Left ventricle myocardium inferior (tissue), 1 donor: ENCODE data around the gene KBTBD4. TPM values are rescaled to one million over a fixed set of nuclear protein-coding genes. Genes with fewer than 3 reads are reported as not detected.

Experiments used
- DNase-seq: peaks from one replicate; pipeline ENCODE4 v3.0.0-alpha.2; 2020
- H3K27ac ChIP-seq: fragments of 200-600 bp; replicated peaks from 2 replicates; pipeline ENCODE4 v1.8.0; 2021
- H3K27me3 ChIP-seq: fragments of 200-600 bp; 2 replicates; pipeline ENCODE4 v1.8.0; 2021; ENCODE audit warnings: low read depth
- H3K36me3 ChIP-seq: fragments of 200-600 bp; 2 replicates; pipeline ENCODE4 v1.8.0; 2021
- H3K4me1 ChIP-seq: fragments of 200-600 bp; 2 replicates; pipeline ENCODE4 v1.8.0; 2021
- H3K4me3 ChIP-seq: fragments of 200-600 bp; 2 replicates; pipeline ENCODE4 v1.8.0; 2021; ENCODE audit warnings: mild to moderate bottlenecking, moderate library complexity
- H3K9me3 ChIP-seq: fragments of 200-600 bp; replicated peaks from 2 replicates; pipeline ENCODE4 v1.8.0; 2021
- CTCF ChIP-seq: fragments of 200-600 bp; IDR thresholded peaks from 2 replicates; pipeline ENCODE4 v1.8.0; 2021; ENCODE audit warnings: antibody characterized with exemption, mild to moderate bottlenecking, borderline replicate concordance
- intact Hi-C: fragments of 100-400 bp; cut with micrococcal nuclease; formaldehyde crosslinking; loops from one replicate; pipeline ENCODE4 v1.11.0; 2022
- total RNA-seq: library from RNA; stranded (reverse); fragmentation: NEBNext Ultra II Directional; extraction: Animal tissue kit (Norgen Biotek cat#: 25700); gene quantifications from one replicate; pipeline ENCODE4 v1.2.1, GENCODE V29; 2021
- donor health status: DM: no; HTN: yes; CAD: no; lungs with severe emphysema.

KBTBD4 gene
- total RNA-seq, 1 donor from 2014 or later = 14.2 TPM

GRCh38 chr11:47538741-47539565 lies 39.8 kb downstream of the KBTBD4 start:
- TF ChIP-seq CTCF = no peak
- no peaks in the 10 kb centered on the region for H3K27me3 ChIP-seq
- peaks cover 87% of the 10 kb centered on the region for H3K4me1 ChIP-seq
- DNase-seq = no peak
- H3K27ac ChIP-seq = peak overlapping the region; percentile 28
- intact Hi-C loops = no loop called here
- no peak overlapping the region for H3K4me3 ChIP-seq
- H3K36me3 ChIP-seq = peaks cover 5% of the 10 kb centered on the region
- H3K9me3 ChIP-seq = no peaks in the 10 kb centered on the region

- Histone ChIP-seq H3K27ac (no peak overlapping the region), H3K27me3 (no peaks in the 10 kb centered on the region), H3K4me1 (peaks cover 91% of the 10 kb centered on the region), H3K9me3 (no peaks in the 10 kb centered on the region), H3K4me3 (no peak overlapping the region), H3K36me3 (peaks cover 5% of the 10 kb centered on the region)
- TF ChIP-seq CTCF = no peak
- intact Hi-C loops = no loop called here
- DNase-seq = no peak
Observed at GRCh38 chr11:47536915-47537314, 41.9 kb downstream of the KBTBD4 start.

GRCh38 chr11:47534704-47535251 lies 44.0 kb downstream of the KBTBD4 start:
- no peak for DNase-seq
- Histone ChIP-seq H3K9me3 (no peaks in the 10 kb centered on the region), H3K4me3 (no peak overlapping the region), H3K27ac (no peak overlapping the region), H3K4me1 (peaks cover 91% of the 10 kb centered on the region), H3K27me3 (no peaks in the 10 kb centered on the region), H3K36me3 (peaks cover 5% of the 10 kb centered on the region)
- TF ChIP-seq CTCF = no peak
- intact Hi-C loops = no loop called here

GRCh38 chr11:47533690-47534151 lies 45.0 kb downstream of the KBTBD4 start:
- TF ChIP-seq CTCF = no peak
- no peak overlapping the region for H3K4me3 ChIP-seq
- no peaks in the 10 kb centered on the region for H3K27me3 ChIP-seq
- no peaks in the 10 kb centered on the region for H3K9me3 ChIP-seq
- no peak for DNase-seq
- peaks cover 80% of the 10 kb centered on the region for H3K4me1 ChIP-seq
- intact Hi-C loops = no loop called here
- peaks cover 5% of the 10 kb centered on the region for H3K36me3 ChIP-seq
- no peak overlapping the region for H3K27ac ChIP-seq

GRCh38 chr11:47532597-47533213 lies 46.1 kb downstream of the KBTBD4 start:
- TF ChIP-seq CTCF = no peak
- no peaks in the 10 kb centered on the region for H3K27me3 ChIP-seq
- H3K4me3 ChIP-seq = no peak overlapping the region
- intact Hi-C loops = no loop called here
- no peaks in the 10 kb centered on the region for H3K9me3 ChIP-seq
- H3K36me3 ChIP-seq = peaks cover 5% of the 10 kb centered on the region
- no peak for DNase-seq
- peaks cover 75% of the 10 kb centered on the region for H3K4me1 ChIP-seq
- peak overlapping the region; percentile 4 for H3K27ac ChIP-seq
